SK-N-SH treated with all-trans-retinoic acid at 6 μM for 48 hours (cell line): ENCODE measurements around the gene FNDC3A.

Source experiments
- ATAC-seq: fragments of 200-7000 bp; cut with Tn5 transposase; 3 replicates; pipeline ENCODE4 v1.9.1; 2020; ENCODE audit warnings: mild to moderate bottlenecking, moderate library complexity
- ARNTL ChIP-seq: fragments of 450-650 bp; formaldehyde crosslinking; IDR thresholded peaks from 2 replicates; pipeline ENCODE4 v1.5.0; 2020; ENCODE audit warnings: low read depth, mild to moderate bottlenecking, moderate library complexity, borderline replicate concordance
- BACH2 ChIP-seq: fragments of 250-450 bp; sonication (Bioruptor Pico); IDR thresholded peaks from 2 replicates; pipeline ENCODE4 v1.9.0; 2021; ENCODE audit warnings: mild to moderate bottlenecking, borderline replicate concordance
- CSDC2 ChIP-seq: fragments of 250-450 bp; sonication (Bioruptor Pico); IDR thresholded peaks from 2 replicates; pipeline ENCODE4 v1.5.0; 2020; ENCODE audit warnings: mild to moderate bottlenecking, moderate library complexity
- ESRRG ChIP-seq: fragments of 250-450 bp; sonication (Bioruptor Pico); IDR thresholded peaks from 2 replicates; pipeline ENCODE4 v1.6.1; 2021; ENCODE audit warnings: mild to moderate bottlenecking
- GLIS3 ChIP-seq: fragments of 250-450 bp; sonication (Bioruptor Pico); IDR thresholded peaks from 2 replicates; pipeline ENCODE4 v1.5.0; 2020; ENCODE audit warnings: mild to moderate bottlenecking, moderate library complexity
- ISL1 ChIP-seq: fragments of 250-450 bp; sonication (Bioruptor Pico); IDR thresholded peaks from 2 replicates; pipeline ENCODE4 v2.1.2; 2022; ENCODE audit warnings: mild to moderate bottlenecking, moderate library complexity
- OSR1 ChIP-seq: fragments of 250-450 bp; sonication (Bioruptor Pico); IDR thresholded peaks from 2 replicates; pipeline ENCODE4 v1.8.0; 2022; ENCODE audit warnings: moderate library complexity, mild to moderate bottlenecking, inconsistent platforms
- PPARA ChIP-seq: fragments of 250-450 bp; sonication (Bioruptor Pico); IDR thresholded peaks from 2 replicates; pipeline ENCODE4 v1.5.0; 2020; ENCODE audit warnings: mild to moderate bottlenecking, borderline replicate concordance
- RARB ChIP-seq: fragments of 250-450 bp; sonication (Bioruptor Pico); IDR thresholded peaks from 2 replicates; pipeline ENCODE4 v1.8.0; 2021; ENCODE audit warnings: mild to moderate bottlenecking, moderate library complexity
- SNAI2 ChIP-seq: fragments of 250-450 bp; sonication (Bioruptor Pico); IDR thresholded peaks from 2 replicates; pipeline ENCODE4 v1.5.0; 2020; ENCODE audit warnings: mild to moderate bottlenecking, moderate library complexity
- TCF4 ChIP-seq: fragments of 250-450 bp; sonication (Bioruptor Pico); IDR thresholded peaks from 2 replicates; pipeline ENCODE4 v1.8.0; 2021; ENCODE audit warnings: mild to moderate bottlenecking, moderate library complexity, borderline replicate concordance
- TOX ChIP-seq: fragments of 250-450 bp; sonication (Bioruptor Pico); IDR thresholded peaks from 2 replicates; pipeline ENCODE4 v1.8.0; 2021; ENCODE audit warnings: mild to moderate bottlenecking, moderate library complexity, borderline replicate concordance
- ZC3H10 ChIP-seq: fragments of 250-450 bp; sonication (Bioruptor Pico); IDR thresholded peaks from 2 replicates; pipeline ENCODE4 v1.5.1; 2021; ENCODE audit warnings: mild to moderate bottlenecking, moderate library complexity
- ZFP3 ChIP-seq: fragments of 250-450 bp; sonication (Bioruptor Pico); IDR thresholded peaks from 2 replicates; pipeline ENCODE4 v1.5.0; 2020; ENCODE audit warnings: mild to moderate bottlenecking, moderate library complexity
- ZFP30 ChIP-seq: fragments of 450-650 bp; formaldehyde crosslinking; IDR thresholded peaks from 2 replicates; pipeline ENCODE4 v1.5.0; 2022; ENCODE audit warnings: mild to moderate bottlenecking, moderate library complexity
- ZNF565 ChIP-seq: fragments of 450-650 bp; formaldehyde crosslinking; conservative IDR thresholded peaks from 2 replicates; pipeline ENCODE4 v1.5.0; 2020; ENCODE audit warnings: low read depth, mild to moderate bottlenecking, moderate library complexity
- ZNF8 ChIP-seq: fragments of 450-650 bp; formaldehyde crosslinking; IDR thresholded peaks from 2 replicates; pipeline ENCODE4 v1.5.0; 2020; ENCODE audit warnings: mild to moderate bottlenecking, moderate library complexity
- TF ChIP-seq, protein P1 (sequence below): fragments of 250-450 bp; sonication (Bioruptor Pico); IDR thresholded peaks from 2 replicates; pipeline ENCODE4 v1.5.0; 2020; ENCODE audit warnings: mild to moderate bottlenecking, moderate library complexity
- TF ChIP-seq, protein P2 (sequence below): fragments of 250-450 bp; sonication (Bioruptor Pico); IDR thresholded peaks from 2 replicates; pipeline ENCODE4 v1.5.1; 2020; ENCODE audit warnings: low read depth, mild to moderate bottlenecking, moderate library complexity
- TF ChIP-seq, protein P3 (sequence below): fragments of 250-450 bp; sonication (Bioruptor Pico); IDR thresholded peaks from 2 replicates; pipeline ENCODE4 v1.8.0; 2020; ENCODE audit warnings: mild to moderate bottlenecking, moderate library complexity, borderline replicate concordance
- TF ChIP-seq, protein P4 (sequence below): fragments of 250-450 bp; sonication (Bioruptor Pico); IDR thresholded peaks from 2 replicates; pipeline ENCODE4 v1.5.1; 2021; ENCODE audit warnings: mild to moderate bottlenecking, moderate library complexity
- TF ChIP-seq, protein P5 (sequence below): fragments of 250-450 bp; sonication (Bioruptor Pico); IDR thresholded peaks from 2 replicates; pipeline ENCODE4 v1.8.0; 2021; ENCODE audit warnings: low read depth, mild to moderate bottlenecking, moderate library complexity, borderline replicate concordance

The FNDC3A gene

DNA sequence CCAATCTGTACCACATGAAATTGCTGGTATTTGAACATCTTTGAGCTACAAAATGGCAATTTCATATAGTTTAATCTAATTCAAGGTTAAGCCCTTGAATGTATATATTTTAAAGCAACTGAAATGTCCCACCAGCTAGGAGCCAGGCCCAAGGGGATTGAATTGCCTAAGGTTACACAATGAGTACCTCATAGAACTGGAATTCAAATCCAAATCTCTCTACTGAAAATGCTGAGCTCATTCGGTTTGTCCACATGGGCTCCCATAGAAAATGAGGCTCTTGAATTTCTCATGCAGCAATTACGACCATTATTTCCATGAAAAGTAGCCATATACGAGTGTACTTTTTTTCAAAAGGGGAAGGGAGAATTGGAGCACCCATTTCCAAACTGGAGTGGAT is 31.5 kb upstream of the FNDC3A start:
- ATAC-seq = no peak
- no peak for TF ChIP-seq ZC3H10 (CRISPR knock-in tag)

DNA sequence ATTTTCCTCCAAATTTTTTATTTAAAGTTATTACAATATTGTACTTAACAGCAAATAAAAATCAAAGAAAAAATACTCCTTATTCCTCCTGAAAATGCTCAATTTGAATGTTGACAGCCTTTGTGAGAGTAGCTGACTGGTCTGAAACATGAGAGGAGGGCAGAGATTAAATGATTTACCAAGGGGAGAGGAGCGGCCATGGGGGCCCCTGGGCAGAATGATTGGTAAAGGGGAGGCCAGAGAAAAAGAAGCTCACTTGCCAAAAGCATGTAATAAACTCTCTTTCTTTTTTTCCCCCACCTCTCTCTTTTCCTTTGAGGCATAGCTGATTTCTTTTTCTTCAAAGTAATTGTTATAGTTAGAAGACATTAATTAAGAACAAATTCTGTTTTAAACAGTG is 30.1 kb upstream of the FNDC3A start:
- no peak for ATAC-seq
- TF ChIP-seq TOX (no peak), TCF4 (CRISPR knock-in tag) (no peak), ZNF565 (CRISPR knock-in tag) (no peak), ZFP3 (no peak), RARB (CRISPR knock-in tag) (no peak), ZNF8 (CRISPR knock-in tag) (no peak), OSR1 (CRISPR knock-in tag) (no peak), PPARA (CRISPR knock-in tag) (no peak), GLIS3 (CRISPR knock-in tag) (no peak), SNAI2 (CRISPR knock-in tag) (no peak), ZC3H10 (CRISPR knock-in tag) (no peak), ISL1 (CRISPR knock-in tag) (no peak), BACH2 (CRISPR knock-in tag) (no peak)
- TF ChIP-seq, protein P1, sequence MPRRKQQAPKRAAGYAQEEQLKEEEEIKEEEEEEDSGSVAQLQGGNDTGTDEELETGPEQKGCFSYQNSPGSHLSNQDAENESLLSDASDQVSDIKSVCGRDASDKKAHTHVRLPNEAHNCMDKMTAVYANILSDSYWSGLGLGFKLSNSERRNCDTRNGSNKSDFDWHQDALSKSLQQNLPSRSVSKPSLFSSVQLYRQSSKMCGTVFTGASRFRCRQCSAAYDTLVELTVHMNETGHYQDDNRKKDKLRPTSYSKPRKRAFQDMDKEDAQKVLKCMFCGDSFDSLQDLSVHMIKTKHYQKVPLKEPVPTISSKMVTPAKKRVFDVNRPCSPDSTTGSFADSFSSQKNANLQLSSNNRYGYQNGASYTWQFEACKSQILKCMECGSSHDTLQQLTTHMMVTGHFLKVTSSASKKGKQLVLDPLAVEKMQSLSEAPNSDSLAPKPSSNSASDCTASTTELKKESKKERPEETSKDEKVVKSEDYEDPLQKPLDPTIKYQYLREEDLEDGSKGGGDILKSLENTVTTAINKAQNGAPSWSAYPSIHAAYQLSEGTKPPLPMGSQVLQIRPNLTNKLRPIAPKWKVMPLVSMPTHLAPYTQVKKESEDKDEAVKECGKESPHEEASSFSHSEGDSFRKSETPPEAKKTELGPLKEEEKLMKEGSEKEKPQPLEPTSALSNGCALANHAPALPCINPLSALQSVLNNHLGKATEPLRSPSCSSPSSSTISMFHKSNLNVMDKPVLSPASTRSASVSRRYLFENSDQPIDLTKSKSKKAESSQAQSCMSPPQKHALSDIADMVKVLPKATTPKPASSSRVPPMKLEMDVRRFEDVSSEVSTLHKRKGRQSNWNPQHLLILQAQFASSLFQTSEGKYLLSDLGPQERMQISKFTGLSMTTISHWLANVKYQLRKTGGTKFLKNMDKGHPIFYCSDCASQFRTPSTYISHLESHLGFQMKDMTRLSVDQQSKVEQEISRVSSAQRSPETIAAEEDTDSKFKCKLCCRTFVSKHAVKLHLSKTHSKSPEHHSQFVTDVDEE = no peak
- TF ChIP-seq, protein P2, sequence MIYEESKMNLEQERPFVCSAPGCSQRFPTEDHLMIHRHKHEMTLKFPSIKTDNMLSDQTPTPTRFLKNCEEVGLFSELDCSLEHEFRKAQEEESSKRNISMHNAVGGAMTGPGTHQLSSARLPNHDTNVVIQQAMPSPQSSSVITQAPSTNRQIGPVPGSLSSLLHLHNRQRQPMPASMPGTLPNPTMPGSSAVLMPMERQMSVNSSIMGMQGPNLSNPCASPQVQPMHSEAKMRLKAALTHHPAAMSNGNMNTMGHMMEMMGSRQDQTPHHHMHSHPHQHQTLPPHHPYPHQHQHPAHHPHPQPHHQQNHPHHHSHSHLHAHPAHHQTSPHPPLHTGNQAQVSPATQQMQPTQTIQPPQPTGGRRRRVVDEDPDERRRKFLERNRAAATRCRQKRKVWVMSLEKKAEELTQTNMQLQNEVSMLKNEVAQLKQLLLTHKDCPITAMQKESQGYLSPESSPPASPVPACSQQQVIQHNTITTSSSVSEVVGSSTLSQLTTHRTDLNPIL (CRISPR knock-in tag) = no peak
- TF ChIP-seq, all 23 proteins: peak for 0

DNA sequence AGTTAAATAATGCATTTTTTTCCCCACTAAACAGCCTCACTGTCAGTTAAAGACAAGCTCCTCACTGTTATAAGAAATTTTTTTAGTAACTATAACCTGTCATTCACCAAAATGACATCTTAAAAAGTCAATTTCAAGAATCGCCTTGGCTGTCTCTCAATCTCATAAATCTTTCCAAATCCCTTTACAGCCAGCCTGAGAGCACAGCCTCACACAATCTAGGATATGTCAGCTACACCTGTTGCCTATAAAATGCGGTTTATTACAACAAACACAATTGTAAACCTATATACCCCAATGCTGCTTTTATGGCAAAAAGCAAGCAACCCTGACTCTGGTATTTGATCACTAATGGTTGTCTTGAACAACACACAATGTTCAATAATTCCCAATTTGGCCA is 29.5 kb upstream of the FNDC3A start:
- TF ChIP-seq RARB (CRISPR knock-in tag) (no peak), ZFP3 (no peak), ARNTL (CRISPR knock-in tag) (no peak), SNAI2 (CRISPR knock-in tag) (no peak), ESRRG (CRISPR knock-in tag) (no peak), CSDC2 (CRISPR knock-in tag) (no peak), ZFP30 (CRISPR knock-in tag) (no peak), TOX (no peak)
- TF ChIP-seq, protein P3, sequence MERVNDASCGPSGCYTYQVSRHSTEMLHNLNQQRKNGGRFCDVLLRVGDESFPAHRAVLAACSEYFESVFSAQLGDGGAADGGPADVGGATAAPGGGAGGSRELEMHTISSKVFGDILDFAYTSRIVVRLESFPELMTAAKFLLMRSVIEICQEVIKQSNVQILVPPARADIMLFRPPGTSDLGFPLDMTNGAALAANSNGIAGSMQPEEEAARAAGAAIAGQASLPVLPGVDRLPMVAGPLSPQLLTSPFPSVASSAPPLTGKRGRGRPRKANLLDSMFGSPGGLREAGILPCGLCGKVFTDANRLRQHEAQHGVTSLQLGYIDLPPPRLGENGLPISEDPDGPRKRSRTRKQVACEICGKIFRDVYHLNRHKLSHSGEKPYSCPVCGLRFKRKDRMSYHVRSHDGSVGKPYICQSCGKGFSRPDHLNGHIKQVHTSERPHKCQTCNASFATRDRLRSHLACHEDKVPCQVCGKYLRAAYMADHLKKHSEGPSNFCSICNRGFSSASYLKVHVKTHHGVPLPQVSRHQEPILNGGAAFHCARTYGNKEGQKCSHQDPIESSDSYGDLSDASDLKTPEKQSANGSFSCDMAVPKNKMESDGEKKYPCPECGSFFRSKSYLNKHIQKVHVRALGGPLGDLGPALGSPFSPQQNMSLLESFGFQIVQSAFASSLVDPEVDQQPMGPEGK (CRISPR knock-in tag) = no peak
- TF ChIP-seq, protein P4, sequence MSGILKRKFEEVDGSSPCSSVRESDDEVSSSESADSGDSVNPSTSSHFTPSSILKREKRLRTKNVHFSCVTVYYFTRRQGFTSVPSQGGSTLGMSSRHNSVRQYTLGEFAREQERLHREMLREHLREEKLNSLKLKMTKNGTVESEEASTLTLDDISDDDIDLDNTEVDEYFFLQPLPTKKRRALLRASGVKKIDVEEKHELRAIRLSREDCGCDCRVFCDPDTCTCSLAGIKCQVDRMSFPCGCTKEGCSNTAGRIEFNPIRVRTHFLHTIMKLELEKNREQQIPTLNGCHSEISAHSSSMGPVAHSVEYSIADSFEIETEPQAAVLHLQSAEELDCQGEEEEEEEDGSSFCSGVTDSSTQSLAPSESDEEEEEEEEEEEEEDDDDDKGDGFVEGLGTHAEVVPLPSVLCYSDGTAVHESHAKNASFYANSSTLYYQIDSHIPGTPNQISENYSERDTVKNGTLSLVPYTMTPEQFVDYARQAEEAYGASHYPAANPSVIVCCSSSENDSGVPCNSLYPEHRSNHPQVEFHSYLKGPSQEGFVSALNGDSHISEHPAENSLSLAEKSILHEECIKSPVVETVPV = no peak
- TF ChIP-seq, protein P5, sequence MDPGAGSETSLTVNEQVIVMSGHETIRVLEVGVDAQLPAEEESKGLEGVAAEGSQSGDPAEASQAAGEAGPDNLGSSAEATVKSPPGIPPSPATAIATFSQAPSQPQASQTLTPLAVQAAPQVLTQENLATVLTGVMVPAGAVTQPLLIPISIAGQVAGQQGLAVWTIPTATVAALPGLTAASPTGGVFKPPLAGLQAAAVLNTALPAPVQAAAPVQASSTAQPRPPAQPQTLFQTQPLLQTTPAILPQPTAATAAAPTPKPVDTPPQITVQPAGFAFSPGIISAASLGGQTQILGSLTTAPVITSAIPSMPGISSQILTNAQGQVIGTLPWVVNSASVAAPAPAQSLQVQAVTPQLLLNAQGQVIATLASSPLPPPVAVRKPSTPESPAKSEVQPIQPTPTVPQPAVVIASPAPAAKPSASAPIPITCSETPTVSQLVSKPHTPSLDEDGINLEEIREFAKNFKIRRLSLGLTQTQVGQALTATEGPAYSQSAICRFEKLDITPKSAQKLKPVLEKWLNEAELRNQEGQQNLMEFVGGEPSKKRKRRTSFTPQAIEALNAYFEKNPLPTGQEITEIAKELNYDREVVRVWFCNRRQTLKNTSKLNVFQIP (CRISPR knock-in tag) = no peak
- no peak for ATAC-seq
